GM18519 (cell line): Measurements from ENCODE around the gene PARP16.
A peak's percentile ranks its signal among the peaks of the same experiment; 100 is the strongest.

Experiments used
- ATAC-seq: cut with Tn5 transposase; IDR thresholded peaks from one replicate; pipeline ENCODE4 v1.9.1; 2021; ENCODE audit warnings: mild to moderate bottlenecking, moderate library complexity; ENCODE audit not compliant: unreplicated experiment, low FRiP score

Gene PARP16

GRCh38 chr15:65286704-65287519 lies at the start of gene PARP16:
Gene PARP16 (minus strand): TSS chr15:65286883. CDS start chr15:65286426, 457 bp downstream.
- ATAC-seq: peak; percentile 71

DNA sequence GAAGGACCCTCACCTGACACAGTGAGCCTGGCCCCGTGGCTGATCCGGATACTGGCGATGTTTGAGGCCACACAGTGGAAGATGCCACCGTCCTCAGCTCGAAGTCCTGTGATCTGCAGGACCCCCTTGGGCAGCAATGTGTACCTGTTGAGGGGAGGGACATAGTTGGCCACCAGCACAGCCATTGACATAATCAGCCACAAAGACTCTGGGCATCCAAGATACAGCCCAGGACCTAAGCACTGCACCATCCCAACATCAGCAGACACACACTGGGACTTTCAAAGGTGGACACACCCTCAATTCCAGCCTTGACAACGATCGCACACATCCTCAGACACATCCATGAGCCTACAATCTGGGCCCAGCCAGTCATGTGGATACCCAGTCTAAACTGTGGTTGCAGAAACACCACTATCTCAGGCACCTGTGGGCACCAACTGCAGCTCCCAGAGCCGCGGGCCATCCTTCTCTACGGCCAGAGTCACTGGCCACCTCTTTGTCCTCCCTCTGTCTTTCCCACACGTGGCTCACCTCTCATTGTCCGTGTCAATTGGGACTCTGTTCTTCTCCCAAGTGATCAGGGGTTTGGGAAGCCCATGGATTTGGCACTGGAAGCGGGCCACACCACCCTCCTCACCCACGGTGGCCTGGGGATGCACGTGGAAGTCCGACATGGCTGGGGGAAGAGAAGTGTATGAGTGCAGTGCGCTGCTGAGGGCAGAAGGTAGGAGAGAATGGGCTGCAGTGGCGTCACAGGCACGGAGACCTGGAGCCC lies 48.8 kb upstream of the PARP16 start:
- no peak for ATAC-seq

DNA sequence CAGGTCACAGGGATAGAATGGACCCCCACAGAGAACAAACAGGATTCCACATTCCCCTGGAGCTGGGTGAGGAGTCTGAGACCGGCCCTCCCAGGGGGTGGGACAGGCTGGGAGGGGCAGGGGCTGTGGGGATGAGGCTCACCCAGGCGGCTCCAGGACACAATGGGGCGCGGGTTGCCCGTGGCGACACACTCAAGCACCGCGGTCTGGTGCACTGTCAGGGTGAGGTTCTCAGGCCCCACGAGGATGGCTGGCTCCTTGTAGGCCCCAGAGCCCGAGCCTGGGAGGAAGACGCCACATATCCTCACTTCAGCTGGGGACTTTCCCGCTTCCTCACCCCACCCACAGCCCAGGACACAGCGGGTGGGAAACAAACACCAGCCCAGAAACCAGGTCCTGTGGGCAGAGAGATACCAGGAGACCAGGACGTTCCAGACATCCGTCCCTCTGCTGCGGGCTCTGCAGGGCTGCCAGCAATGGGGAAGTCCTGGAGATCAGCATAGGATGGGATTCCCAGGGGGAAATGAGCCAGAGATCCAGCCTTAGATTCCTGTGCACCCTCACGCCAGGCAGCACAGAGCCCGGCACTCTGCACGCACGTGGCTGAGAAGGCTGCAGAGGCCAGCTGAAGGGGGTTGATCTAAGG lies 48.0 kb upstream of the PARP16 start:
- ATAC-seq: no peak

- ATAC-seq: no peak
Observed at GRCh38 chr15:65333856-65334255, 47.2 kb upstream of the PARP16 start.

GRCh38 chr15:65333148-65333820 lies 46.6 kb upstream of the PARP16 start:
- no peak for ATAC-seq

GRCh38 chr15:65332391-65333147 lies 45.9 kb upstream of the PARP16 start:
- ATAC-seq: no peak

GRCh38 chr15:65331811-65332210 lies 45.1 kb upstream of the PARP16 start:
- no peak for ATAC-seq

DNA sequence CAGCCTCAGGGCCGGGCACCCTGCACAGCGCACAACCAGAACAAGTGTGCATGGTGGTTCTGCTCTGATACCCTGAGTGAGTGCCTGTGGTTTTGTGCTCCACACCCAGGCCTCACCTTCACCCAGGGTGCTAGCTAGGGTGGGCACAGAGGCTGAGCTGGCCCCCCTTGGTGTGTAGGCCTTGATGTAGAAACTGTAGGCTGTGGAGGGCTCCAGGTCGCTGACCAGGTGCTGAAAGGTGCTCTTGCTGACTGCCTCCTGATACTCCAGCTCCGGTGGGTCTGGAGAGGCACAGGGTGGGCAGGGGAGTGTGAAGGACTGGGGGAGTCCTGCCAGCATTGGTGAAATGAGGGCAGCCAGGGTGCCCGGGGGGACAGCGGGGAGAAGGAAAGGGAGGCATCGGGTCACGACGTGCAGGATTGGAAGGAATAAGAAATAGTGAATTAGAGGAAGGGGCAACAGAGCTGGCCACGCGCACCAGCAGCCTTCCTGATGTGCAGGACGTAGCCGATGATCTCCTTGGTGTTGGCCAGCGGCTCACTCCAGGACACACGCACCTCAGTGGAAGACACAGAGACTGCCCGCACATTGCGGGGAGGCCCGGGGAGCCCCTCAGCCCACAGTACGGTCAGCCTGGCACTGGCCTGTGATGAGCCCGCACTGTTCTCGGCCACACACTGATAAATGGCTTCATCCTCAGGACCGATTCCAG lies 44.4 kb upstream of the PARP16 start:
- ATAC-seq: no peak

DNA sequence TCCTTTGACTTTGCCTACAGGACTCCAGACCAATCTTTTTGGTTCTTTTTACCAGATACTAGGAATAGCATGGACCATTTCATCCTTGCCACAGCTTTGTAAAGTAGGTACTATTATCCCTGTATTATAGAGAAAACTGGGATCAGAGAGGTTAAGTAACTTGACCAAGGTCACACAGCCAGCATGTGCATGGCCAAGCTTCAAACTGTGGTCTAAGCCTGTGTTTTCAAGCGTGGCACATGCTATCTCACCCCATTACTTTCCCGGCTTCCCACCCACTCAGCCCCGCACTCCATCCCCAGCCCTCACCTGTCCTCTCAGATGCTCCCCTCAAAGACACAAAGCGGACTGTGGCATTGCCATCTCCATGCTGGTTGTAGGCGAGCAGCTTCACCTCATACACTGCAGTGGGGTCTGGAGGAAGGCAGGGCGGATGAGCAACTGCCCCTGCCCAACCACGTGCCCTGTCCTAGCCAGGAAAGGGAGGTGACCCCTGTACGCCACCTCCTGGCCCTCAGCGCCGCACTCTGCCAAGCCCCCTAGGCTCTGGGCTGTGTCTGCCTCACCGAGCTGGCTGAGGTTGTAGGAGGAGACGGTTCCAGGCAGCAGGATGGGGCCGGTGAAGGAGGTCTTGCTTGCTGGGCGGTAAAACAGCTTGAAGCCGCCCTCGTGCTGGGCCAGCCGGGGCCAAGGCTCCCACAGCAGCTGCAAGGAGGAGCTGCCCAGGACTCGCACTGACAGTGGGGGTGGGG lies 43.5 kb upstream of the PARP16 start:
- no peak for ATAC-seq

DNA sequence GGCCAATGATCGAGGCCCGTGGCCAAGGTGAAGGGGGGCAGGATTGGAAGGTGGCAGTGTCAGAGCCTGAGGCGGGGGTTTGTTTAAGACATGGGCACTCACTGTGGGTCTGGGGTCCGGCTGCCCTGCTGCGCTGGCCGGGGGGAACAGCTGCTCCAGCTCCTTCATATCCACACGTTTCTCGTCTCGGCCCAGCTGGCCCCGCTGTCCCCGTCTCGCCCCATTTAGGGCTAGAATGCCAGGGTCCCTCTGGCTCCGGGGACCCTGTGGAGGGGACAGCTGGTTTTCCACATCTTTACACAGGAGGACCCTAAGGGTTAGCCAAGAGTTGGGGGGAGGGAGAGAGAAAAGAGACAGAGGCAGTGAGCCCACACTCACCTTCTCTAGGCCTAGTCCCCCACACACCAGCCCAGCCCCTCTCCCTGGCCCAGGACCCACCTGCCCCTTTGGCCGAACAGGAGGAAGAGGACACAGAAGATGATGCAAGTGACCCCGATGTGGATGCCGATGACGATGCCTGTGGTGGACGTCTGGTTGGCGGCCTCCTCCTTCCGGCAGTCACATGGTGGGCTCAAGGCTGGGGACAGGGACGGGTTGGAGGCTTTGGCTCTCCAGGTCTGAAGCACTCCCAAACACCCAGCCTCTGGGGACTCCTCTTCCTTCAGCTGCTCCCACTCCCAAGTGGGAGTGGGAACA lies 42.8 kb upstream of the PARP16 start:
- ATAC-seq: no peak

DNA sequence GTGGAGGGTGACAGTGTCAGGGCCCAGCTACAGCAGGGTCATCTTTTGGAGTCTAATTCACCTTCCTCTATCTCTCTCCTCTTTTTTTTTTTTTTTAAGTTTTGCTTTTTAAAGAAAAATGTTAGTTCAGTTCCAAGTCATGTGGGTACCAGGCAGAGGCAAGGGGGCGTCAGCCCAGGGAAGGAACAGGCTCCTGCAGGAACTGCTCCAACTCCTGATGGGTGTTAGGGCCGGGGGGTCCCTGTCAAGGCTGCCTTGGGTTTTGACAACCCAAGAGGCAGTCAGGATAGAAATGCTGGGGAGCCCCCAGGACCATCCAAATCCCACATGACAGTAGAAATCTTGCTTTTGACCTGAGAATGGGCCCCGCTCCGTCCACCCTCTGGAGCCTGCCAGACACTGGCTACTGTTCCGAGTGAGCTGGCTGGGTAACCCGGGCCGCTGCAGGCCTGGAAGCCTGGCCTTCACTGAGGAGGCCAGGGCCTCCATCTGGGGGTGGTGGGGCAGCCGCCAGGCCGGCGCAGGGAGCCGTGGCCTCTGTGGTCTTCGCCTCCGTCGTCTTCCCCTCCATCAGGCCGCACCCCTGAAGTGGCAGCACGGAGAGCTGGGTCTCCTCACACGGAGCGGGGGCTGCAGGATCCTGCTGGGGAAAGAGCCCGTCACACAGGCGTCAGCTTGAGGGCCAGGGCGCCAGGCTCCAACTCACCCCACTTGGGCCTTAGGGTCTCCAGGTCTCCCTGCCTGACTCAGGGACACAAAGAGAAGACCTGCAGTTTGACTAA lies 42.0 kb upstream of the PARP16 start:
- no peak for ATAC-seq

DNA sequence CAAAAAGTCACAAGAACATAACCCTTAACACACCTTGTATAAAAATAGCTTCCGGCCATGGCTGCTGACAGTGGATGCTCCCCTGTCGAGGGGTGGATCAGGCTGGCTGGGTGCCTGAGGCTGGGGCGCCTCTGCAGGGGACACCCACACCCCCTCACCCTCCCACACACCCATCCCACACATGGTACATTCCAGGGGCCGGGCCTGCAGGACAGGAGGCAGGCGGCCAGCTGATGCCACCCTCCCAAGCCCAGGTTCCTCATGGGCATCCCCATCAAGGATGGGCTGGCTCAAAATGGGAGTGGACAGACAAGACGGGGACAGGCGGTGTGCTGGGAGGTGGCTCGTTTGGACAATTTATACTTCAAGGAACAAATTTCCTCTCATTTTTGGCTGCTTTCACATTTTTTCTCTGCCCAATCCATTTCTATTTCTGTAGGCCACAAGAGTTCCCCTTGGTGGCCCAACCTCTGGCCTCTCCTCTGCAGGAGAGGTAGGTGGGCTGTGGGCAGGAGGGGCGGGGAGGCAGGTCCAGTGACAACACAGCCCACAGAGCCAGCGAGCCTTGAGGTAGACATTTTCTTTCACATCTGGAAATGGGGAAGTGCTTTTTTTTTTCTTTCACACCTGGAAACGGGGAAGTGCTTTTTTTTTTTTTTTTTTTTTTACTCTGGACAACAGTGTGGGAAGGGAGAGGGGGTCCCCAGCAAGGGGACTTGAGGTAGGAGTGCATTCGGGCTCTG lies 41.1 kb upstream of the PARP16 start:
- no peak for ATAC-seq

- ATAC-seq: no peak
Observed at GRCh38 chr15:65326818-65327217, 40.1 kb upstream of the PARP16 start.

- ATAC-seq: no peak
Observed at GRCh38 chr15:65326117-65326526, 39.4 kb upstream of the PARP16 start.

DNA sequence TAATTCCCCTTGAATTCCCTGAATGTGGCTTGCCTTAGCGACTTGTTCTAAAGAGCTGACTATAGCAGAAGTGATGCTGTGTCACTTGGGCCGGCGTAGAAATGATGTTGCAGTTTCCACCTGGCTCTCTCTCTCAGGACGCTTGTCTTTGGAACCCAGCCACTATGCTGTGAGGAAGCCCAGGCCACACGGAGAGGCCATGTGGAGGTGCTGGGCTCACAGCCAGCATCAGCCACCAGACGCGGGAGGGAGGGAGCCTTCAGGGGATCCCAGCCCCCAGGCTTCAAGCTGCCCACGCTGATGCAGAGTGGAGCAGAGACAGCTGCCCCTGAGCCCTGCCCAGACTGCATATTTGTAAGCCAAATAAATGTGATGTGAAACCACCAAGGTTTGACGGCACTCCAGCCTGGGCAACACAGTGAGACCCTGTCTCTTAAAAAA lies 36.4 kb upstream of the PARP16 start:
- no peak for ATAC-seq

GRCh38 chr15:65318870-65319356 lies 32.2 kb upstream of the PARP16 start:
- ATAC-seq: no peak
